Left ventricle myocardium superior (tissue), 1 donor: Measurements from ENCODE around the gene SCGB1A1. TPM values are rescaled to one million over a fixed set of nuclear protein-coding genes. Genes with fewer than 3 reads are reported as not detected.
"Not testable (repeated sequence)": the region's sequence is repeated elsewhere in the genome, so short reads cannot be mapped to it uniquely, and the experiment has no call there.

ENCODE experiments used
- ATAC-seq: fragments of 200-7000 bp; cut with Tn5 transposase; one replicate; pipeline ENCODE4 v1.9.1; 2020; ENCODE audit warnings: mild to moderate bottlenecking, moderate library complexity
- DNase-seq: peaks from one replicate; pipeline ENCODE4 v3.0.0-alpha.2; 2020
- intact Hi-C: fragments of 100-400 bp; cut with micrococcal nuclease; formaldehyde crosslinking; loops from one replicate; pipeline ENCODE4 v1.11.0; 2022
- long read RNA-seq: library from polyadenylated mRNA; unstranded; transcript quantifications from one replicate; pipeline ENCODE4 v2.0.0, GENCODE V29; 2021
- total RNA-seq: library from RNA; stranded (reverse); fragmentation: NEBNext Ultra II Directional; extraction: Animal tissue kit (Norgen Biotek cat#: 25700); gene quantifications from one replicate; pipeline ENCODE4 v1.2.1, GENCODE V29; 2021
- donor health status: DM: no; HTN: yes; CAD: no; lungs with severe emphysema.

Gene SCGB1A1, protein sequence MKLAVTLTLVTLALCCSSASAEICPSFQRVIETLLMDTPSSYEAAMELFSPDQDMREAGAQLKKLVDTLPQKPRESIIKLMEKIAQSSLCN
- not detected for total RNA-seq
- long read RNA-seq = 0 reads

DNA sequence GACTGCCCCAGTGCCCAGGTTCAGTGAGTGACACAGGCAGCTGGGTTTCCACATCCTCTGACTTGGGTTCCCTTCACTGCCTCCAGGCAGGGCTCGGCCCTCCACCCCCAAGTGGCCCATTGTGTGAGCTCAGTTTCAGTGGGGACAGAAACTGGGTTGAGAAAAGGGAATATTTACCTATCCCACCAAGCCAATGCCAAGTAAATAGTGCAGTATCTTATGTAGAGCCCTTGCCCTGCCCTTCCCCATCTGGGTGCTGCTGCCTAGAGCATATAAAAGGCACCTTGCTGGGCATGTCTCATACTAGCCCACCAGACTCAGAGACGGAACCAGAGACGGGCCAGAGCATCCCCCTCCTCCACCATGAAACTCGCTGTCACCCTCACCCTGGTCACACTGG lies at the start of gene SCGB1A1:
TSS of gene SCGB1A1 (plus strand) at position 301 of the 400 bp plus-strand sequence. CDS start at position 364, 63 bp downstream.
- ATAC-seq (no peak), DNase-seq (no peak)
- intact Hi-C loops = no loop called here

DNA sequence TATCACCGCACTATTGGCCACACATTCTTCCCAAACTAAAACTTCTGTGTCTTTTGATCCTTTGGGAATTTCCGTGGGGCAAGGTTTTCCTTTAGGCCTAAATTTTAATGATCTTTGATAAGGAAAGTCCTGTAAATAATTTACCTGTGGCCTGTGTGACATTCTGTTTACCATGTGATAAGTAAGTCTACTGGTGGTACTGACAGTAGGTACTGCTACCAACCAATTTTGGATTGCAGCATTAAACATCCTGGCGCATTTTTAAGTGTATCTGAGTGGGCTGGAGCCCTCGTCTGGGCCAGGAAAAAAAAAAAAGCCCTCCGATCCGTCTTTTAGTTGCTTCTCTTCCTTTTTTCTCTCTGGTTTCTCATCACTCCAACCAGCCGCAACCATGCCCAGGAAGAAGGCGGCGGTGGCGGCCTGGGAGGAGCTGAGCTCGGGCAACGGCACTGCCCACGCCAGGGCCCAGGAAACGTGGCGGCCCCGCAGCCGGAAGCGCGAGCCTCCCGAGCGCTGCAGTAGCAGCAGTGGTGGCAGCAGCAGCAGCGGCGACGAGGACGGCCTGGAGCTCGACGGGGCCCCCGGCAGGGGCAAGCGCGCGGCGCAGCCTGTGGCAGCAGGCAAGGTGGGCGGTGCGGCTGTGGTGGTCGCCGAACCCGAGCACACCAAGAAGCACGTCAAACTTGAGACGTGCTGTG lies 47.9 kb upstream of the SCGB1A1 start:
- DNase-seq (peak; percentile 50), ATAC-seq (peak; percentile 36)
- intact Hi-C loops = no loop called here

DNA sequence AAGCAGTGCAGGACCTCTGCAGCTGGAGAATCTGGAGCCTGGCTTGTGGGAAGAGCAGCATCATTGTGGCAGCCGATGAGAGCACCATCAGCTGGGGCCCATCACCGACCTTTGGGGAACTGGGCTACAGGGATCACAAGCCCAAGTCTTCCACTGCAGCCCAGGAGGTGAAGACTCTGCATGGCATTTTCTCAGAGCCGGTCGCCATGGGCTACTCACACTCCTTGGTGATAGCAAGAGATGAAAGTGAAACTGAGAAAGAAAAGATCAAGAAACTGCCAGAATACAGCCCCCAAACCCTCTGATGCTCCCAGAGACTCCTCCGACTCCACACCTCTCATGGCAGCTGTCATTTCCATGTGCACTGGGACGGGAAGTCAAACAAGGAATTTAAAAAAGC lies 46.0 kb upstream of the SCGB1A1 start:
- ATAC-seq (no peak), DNase-seq (no peak)
- intact Hi-C loops = no loop called here

DNA sequence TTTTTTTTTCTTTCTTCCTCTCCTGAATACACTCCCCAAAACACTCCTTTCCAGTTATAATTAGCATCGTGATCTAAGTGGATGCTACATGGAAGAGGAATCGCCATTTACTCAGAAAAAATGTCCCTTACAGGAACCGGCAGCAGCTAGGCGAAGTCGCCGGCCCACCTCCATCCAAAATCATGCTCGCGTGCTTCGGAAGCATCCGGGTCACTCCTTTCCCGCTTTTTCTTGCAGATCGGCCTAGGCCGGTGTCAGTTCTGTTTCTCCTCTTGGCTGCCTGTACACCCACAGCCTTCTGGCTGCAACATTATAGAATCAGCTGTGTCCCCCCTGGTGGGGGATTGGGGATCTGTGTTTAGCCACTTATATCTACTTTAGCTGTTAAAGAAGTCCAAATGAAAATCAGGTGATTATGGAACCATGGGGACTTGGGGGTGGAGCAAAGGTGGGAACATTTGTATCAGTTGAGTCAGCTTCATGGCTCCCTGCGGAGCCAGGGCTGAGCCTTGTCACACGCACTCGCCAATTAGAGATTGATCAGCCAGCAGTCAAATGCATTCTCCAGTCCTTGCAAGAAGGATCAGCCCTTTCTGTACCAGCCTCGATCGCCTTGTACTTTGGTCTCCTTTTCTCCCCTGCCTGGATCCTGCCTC lies 45.2 kb upstream of the SCGB1A1 start:
- intact Hi-C loops = no loop called here
- no peak for DNase-seq
- ATAC-seq = no peak

DNA sequence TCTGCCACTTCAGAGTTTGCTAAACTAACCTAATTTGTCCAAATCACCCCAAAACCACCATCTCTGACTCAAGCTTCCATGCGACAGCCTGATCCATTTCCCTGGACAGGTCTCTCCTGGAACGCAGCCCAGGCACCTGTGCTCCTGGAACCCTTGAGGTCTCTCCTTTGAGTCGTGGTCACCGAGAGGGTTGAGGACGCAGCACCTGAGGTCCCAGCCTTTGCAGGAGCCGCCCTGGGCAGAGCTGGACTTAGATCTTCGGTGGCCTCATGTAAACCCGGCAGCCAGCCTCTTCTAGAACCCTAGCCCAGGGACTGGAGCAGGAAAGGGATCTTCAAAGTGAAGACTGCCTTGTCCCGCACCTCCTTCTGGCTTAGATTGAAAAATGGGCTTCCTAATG lies 44.0 kb upstream of the SCGB1A1 start:
- intact Hi-C loops = no loop called here
- ATAC-seq (no peak), DNase-seq (no peak)

DNA sequence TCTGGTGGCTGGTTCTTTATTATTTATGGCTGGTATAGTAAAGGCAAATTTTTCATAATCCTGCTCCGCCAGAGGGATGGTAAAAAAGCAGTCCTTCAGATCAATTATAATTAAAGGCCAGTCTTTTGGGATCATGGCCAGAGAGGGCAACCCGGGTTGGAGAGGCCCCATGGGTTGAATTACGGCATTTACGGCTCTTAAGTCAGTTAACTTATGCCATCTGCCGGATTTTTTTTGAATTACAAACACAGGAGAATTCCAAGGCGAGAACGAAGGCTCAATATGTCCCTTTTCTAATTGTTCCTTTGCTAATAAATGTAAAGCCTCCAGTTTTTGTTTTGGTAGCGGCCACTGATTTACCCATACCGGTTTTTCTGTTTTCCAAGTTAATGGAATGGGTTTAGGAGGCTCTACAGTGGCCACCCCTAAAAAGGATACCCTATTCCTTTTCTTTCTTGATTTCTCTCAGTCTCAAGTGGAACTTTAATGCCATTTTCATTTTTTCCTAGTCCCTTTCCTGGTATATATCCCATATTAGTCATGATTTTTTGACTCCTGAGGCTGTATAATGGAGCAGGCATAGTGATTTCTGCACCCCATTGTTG lies 40.3 kb upstream of the SCGB1A1 start:
- intact Hi-C loops, ATAC-seq, DNase-seq: not testable (repeated sequence)

DNA sequence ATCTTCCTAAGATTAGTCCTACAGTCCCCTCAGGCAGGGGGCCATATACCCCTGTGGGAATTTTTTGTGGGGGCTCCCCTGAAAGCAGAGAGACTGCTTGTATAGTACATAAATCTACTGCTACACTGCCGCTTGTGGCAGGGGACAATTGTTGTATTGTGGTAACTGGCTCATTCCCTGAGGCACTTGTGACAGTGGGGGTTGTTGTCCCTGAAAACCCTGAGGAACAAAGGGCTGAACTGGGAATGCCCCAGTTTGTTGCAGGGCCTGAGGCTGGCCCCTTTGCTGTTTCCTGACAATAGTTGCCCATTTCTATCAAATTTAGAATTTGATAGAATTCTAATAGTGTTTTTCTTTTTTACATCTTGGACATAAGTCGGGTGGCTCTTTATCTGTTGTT lies 39.2 kb upstream of the SCGB1A1 start:
- ATAC-seq, DNase-seq, intact Hi-C loops: not testable (repeated sequence)

DNA sequence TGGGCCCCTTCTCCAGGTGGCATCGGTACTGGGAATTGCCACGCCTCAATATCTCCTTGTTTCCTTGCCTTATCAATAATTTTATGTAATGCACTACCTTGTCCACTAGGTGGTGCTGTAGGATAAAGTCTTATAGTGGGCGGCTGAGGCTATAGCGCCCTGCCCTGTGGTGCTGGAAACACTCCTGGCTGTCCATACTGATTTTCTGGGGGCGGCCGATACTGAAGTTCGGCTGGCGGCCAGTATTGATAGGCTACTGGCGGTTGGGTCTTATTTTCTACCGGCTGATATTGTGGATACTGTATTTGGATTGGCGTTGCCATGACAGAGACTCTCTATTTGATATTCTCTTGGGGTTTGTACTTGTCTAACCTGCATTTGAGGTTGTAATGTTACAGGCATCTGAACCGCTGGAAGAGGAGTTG lies 38.0 kb upstream of the SCGB1A1 start:
- intact Hi-C loops = not testable (repeated sequence)
- DNase-seq (peak; percentile 51), ATAC-seq (peak; percentile 80)

DNA sequence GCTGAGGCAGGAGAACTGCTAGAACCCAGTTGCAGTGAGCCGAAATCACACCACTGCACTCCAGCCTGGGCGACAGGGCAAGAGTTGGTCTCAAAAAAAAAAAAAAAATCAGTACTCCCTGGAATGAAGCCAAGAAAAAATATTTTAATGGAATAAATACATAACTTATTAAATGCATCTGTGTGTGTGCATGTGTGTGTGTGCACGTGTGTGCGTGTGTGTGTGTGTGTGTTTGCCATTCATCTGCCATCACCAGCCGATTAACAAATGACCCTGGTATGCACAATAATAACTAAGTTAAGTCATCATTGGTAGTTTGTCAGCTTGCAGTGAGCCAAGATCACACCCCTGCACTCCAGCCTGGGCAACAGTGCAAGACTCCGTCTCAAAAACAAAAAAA lies 35.0 kb upstream of the SCGB1A1 start:
- ATAC-seq (no peak), DNase-seq (no peak)
- intact Hi-C loops = no loop called here

DNA sequence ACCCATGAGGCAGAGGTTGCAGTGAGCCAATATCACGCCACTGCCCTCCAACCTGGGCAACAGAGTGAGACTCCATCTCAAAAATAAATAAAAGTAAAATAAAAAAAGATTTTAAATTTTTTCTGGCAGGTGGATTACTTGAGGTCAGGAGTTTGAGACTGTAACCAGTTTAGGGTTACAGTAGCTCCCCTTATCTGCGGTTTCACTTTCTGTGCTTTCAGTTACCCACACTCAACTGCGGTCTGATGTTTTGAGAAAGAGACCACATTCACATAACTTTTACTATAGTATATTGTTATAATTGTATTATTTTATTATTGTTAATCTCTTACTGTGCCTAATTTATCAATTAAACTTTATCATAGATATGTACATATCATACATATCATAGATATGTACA lies 32.8 kb upstream of the SCGB1A1 start:
- ATAC-seq, DNase-seq, intact Hi-C loops: not testable (repeated sequence)

DNA sequence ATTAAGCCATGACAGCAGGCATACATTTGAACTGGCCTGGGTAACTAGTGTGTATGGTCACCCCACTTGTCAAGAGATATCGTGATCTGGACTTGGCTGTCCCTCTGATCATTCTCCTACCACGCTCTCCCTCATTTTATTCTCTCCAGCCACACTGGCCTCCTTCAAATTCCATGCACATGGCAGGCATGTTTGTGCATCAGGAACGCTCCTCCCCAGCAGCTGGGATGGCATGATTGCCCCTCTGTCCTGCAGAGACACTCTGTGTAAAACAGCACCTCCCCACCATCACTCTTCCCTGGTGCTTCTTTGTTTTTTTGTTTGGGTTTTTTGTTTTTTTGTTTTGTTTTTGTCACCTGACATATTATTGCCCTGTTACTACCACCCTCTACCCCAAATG lies 31.5 kb upstream of the SCGB1A1 start:
- intact Hi-C loops = no loop called here
- ATAC-seq = no peak
- no peak for DNase-seq

DNA sequence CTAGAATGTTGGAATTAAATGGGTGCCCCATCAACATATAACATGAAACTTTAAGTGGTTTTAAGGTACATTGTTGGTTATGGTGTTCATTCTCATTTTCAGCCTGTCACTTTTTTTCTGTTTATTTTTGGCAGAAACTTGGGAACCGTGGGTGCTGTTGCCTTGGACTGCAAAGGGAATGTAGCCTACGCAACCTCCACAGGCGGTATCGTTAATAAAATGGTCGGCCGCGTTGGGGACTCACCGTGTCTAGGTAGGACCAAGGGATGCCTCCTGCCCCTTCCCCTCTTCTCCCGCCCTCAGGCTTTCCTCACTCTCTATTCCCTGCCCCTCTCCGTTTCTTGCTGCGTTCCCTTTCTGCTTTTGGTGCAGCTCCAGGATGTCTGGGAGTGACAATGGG lies 29.8 kb upstream of the SCGB1A1 start:
- intact Hi-C loops = no loop called here
- ATAC-seq = no peak
- no peak for DNase-seq

DNA sequence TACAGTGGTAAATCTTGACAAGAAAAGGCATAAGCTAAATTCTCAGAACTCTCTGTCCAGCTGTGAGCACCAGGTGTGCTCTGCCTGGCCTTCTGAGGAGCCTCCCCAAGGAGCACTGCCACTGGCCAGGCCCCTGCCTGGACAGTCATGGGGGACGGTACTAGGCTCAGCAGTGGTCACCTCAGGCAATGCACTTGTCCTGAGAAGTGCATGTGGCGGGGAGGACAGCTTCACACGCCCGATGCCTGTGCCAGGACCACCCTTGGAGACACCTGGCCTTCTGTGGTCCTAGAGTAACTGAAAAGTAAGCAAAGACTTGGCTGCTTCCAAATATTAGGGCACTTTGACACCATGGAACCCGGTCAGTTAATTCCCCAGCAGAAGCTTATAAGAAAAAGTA lies 28.6 kb upstream of the SCGB1A1 start:
- intact Hi-C loops = loop anchor here (10.0 kb wide), 1 partner anchor 155 kb away; the partner anchor contains the start of gene AHNAK
- DNase-seq = no peak
- ATAC-seq = no peak

DNA sequence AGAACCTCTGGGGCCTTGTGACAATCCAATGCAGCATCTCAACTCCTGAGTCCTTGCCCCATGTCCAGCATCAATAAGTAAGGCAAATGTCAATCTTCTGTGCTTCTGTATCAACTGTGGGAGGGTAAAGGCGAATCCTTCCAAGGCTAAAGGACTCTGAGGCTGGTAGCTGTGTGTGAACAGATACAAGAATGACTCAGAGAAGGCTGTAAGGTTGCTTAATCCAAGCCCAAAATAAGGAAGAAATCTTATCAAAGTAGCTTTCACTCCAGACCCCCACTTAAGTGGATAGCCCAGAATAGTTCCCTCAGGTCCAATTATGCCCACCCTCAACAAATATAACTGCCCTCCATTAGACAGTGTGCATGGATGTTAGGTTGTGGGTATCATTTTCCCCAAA lies 28.1 kb upstream of the SCGB1A1 start:
- intact Hi-C loops = loop anchor here (10.0 kb wide), 1 partner anchor 154 kb away; the partner anchor contains the start of gene AHNAK
- DNase-seq (no peak), ATAC-seq (no peak)

DNA sequence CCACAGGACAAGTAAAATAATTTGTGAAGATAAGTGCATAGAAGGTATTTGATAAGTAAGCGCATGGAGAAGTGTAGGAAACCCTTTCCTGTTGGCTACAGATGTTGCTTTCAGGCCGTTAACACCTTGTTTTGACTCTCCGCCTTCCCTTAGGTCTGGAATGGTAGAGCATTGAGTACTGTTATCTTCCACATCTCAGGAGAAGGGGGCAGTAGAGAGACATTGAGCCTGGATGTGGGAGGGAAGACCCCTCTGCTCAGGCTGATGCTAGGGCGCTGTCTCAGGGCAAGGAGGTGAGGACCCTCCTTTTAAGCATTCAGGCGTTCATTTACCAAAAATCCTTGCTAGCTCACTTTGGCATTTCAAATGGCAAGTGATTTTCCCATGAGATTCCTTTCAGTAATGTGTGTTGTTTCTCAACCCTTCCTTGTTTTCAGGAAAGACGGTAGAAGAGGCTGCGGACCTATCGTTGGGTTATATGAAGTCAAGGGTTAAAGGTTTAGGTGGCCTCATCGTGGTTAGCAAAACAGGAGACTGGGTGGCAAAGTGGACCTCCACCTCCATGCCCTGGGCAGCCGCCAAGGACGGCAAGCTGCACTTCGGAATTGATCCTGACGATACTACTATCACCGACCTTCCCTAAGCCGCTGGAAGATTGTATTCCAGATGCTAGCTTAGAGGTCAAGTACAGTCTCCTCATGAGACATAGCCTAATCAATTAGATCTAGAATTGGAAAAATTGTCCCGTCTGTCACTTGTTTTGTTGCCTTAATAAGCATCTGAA lies 27.0 kb upstream of the SCGB1A1 start:
- intact Hi-C loops = loop anchor here (10.0 kb wide), 1 partner anchor 153 kb away; the partner anchor contains the start of gene AHNAK
- no peak for DNase-seq
- no peak for ATAC-seq

DNA sequence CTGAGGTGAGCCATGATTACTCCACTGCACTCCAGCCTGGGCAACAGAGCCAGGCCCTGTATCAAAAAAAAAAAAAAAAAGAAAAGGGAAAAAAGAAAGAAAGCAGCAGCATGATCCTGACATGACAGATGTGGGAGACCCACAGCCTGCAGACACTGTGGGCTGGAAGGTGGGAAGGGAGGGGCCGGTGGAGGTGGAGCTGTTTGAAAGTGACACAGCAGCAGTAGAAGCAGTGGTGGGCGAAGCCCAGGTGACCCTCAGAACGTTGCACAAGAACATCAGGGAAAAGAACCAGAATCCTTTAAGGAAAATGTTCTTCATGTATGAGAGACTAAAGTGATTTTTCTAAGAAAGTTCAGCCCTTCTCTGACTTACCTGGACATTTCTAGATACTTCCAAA lies 26.3 kb upstream of the SCGB1A1 start:
- DNase-seq (no peak), ATAC-seq (no peak)
- intact Hi-C loops = loop anchor here (10.0 kb wide), 1 partner anchor 152 kb away; the partner anchor contains the start of gene AHNAK

DNA sequence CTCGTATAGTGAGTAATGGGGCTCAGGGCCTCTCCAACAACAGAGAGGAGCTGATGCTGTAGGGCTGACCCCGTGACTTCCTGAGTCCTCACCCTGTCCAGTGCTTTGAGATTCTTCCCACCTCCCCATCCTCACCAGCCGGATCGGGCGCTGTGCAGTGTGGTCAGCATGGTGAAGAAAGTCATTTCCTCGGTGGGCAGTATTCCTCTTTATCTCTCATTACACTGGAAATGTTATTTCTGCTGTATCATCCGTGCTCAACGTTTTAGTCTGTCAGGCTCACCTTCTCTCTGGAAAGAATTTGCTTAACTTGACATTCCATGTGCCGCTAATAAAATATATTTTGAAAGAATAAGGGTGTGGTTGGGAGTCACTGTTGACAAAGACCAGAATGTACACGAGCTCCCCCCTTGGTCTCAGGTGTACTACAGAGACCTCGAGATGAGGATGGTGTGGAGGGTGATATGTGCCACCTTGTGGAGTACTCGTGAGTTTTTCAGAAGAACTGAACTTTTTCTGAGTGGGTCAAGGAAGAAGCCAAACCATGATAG lies 25.7 kb upstream of the SCGB1A1 start:
- ATAC-seq (no peak), DNase-seq (no peak)
- intact Hi-C loops = loop anchor here (10.0 kb wide), 1 partner anchor 152 kb away; the partner anchor contains the start of gene AHNAK

DNA sequence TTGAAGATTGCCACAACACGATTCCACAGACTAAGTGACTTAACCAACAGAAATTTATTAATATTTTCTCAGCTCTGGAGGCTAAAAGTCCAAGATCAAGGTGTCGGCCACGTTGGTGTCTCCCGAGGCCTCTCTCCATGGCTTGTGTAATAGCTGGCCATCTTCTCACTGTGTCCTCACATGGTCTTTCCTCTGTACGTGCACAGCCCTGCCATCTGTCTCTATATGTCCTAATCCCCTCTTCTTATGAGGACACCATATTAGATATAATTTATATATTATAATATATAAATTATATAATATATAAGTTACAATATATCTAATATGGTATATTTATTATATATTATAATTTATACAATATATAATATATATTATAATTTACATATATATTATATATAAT lies 25.1 kb upstream of the SCGB1A1 start:
- intact Hi-C loops = loop anchor here (10.0 kb wide), 1 partner anchor 151 kb away; the partner anchor contains the start of gene AHNAK
- DNase-seq (no peak), ATAC-seq (no peak)
